Measurements from ENCODE around the gene WDR88. TPM values are rescaled to one million over a fixed set of nuclear protein-coding genes. Genes with fewer than 3 reads are reported as not detected.
"Not testable (repeated sequence)": the region's sequence is repeated elsewhere in the genome, so short reads cannot be mapped to it uniquely, and the experiment has no call there.

The WDR88 gene
- total and polyA plus RNA-seq, 2 of the 13 experiments (the other 11 are each of a cell fraction or from before 2014, with no cell fraction given), result not detected

DNA sequence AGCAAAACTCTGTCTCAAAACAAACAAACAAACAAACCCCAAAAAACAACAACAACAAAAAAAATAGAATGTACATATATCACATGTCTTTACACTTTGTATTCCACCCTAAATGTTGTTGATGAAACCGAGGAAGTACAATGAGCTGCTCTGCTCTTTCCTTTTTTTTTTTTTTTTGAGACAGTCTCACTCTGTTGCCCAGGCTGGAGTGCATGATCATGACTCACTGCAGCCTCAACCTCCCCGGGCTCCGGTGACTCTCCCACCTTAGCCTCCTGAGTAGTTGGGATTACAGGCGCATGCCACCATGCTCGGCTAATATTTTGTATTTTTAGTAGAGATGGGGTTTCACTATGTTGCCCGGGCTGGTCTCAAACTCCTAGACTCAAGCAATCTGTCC is 31.6 kb downstream of the WDR88 start:
- H3K4me2 ChIP-seq (ENCODE audit: low read depth, low read length), result no peak overlapping the region
- no peak for FAIRE-seq
- H2AFZ ChIP-seq (ENCODE audit: low read length), result no peak overlapping the region
- no peak for DNase-seq (ENCODE audit: low spot score)
- no peak overlapping the region for H3K9ac ChIP-seq (ENCODE audit: insufficient read depth, low read depth, low read length)
- BruUV-seq (replicated peaks), result no TSS peak
- TF ChIP-seq HOMEZ (CRISPR knock-in tag; IDR thresholded peaks at IDR 0.05; ENCODE audit: low read depth), result no peak
- no peak for TF ChIP-seq ZFP90 (CRISPR knock-in tag; IDR thresholded peaks at IDR 0.05; ENCODE audit: borderline replicate concordance)
- no peak for TF ChIP-seq ZMAT5 (CRISPR knock-in tag; IDR thresholded peaks at IDR 0.05; ENCODE audit: borderline replicate concordance, low read depth)
- no peak for TF ChIP-seq SIX1 (CRISPR knock-in tag; IDR thresholded peaks at IDR 0.05; ENCODE audit: borderline replicate concordance)
- peaks cover 28% of the 10 kb centered on the region for H3K4me1 ChIP-seq (ENCODE audit: insufficient read depth, low read length)
- 81% methylated on average over 6 of the region's 6 CpGs for WGBS (ENCODE audit: low lambda C conversion rate)
- H4K20me1 ChIP-seq (ENCODE audit: insufficient read depth, low read length), result no peaks in the 10 kb centered on the region
- in situ Hi-C loops (cut with HindIII; ENCODE audit: extremely low pct_ligation_motif_present, low pct_unique_long_range_greater_than_20kb) (no loop called here), intact Hi-C loops (cut with micrococcal nuclease; ENCODE audit: unreplicated experiment) (no loop called here)
- ChIA-PET POLR2A (no interaction called here), CTCF (ENCODE audit: low intra/inter-chr PET ratio, low total read pairs) (no interaction called here)
- no peaks in the 10 kb centered on the region for H3K36me3 ChIP-seq (replicated peaks in 1 of 2; ENCODE audit: control insufficient read depth in 1 of 2, insufficient read depth in 2 of 2, low read length in 2 of 2)
- H3K9me3 ChIP-seq (ENCODE audit: low read length), result peaks cover 8% of the 10 kb centered on the region
- H3K4me3 ChIP-seq (replicated peaks in 1 of 3; ENCODE audit: insufficient read depth in 1 of 3, low read depth in 2 of 3, low read length in 3 of 3), result no peak overlapping the region
- no peaks in the 10 kb centered on the region for H3K27me3 ChIP-seq (ENCODE audit: control insufficient read depth in 1 of 2, insufficient read depth in 2 of 2, low read length in 2 of 2)
- no peak overlapping the region for H3K27ac ChIP-seq (ENCODE audit: extremely low read length, insufficient read depth, low read length)
- no peak for ATAC-seq
- H3K79me2 ChIP-seq (ENCODE audit: insufficient read depth, low read length), result no peaks in the 10 kb centered on the region

GRCh38 chr19:33166037-33166436 is 34.1 kb downstream of the WDR88 start:
- CTCF ChIA-PET (ENCODE audit: low intra/inter-chr PET ratio, low total read pairs); BruUV-seq (replicated peaks); H3K36me3 ChIP-seq (replicated peaks in 1 of 2; ENCODE audit: control insufficient read depth in 1 of 2, insufficient read depth in 2 of 2, low read length in 2 of 2); H3K9me3 ChIP-seq (ENCODE audit: low read length); H2AFZ ChIP-seq (ENCODE audit: low read length); H3K79me2 ChIP-seq (ENCODE audit: insufficient read depth, low read length); H3K27ac ChIP-seq (ENCODE audit: extremely low read length, insufficient read depth, low read length); H3K4me3 ChIP-seq (replicated peaks in 1 of 3; ENCODE audit: insufficient read depth in 1 of 3, low read depth in 2 of 3, low read length in 3 of 3); intact Hi-C loops (cut with micrococcal nuclease; ENCODE audit: unreplicated experiment); ATAC-seq; H3K4me1 ChIP-seq (ENCODE audit: insufficient read depth, low read length); H3K4me2 ChIP-seq (ENCODE audit: low read depth, low read length); H3K27me3 ChIP-seq (ENCODE audit: control insufficient read depth in 1 of 2, insufficient read depth in 2 of 2, low read length in 2 of 2); in situ Hi-C loops (cut with HindIII; ENCODE audit: extremely low pct_ligation_motif_present, low pct_unique_long_range_greater_than_20kb); H4K20me1 ChIP-seq (ENCODE audit: insufficient read depth, low read length); DNase-seq (ENCODE audit: low spot score); FAIRE-seq; H3K9ac ChIP-seq (ENCODE audit: insufficient read depth, low read depth, low read length): not testable (repeated sequence)
- 52% methylated on average over 6 of the region's 6 CpGs for WGBS (ENCODE audit: low lambda C conversion rate)
- POLR2A ChIA-PET, result interaction anchor here (1.0 kb wide), 1 partner anchor 11 kb away, joined by 6 read pairs; no protein-coding TSS in a partner anchor
